Lower lobe of right lung (tissue), 2 donors: ENCODE results near the gene CCDC174. TPM values are rescaled to one million over a fixed set of nuclear protein-coding genes. Genes with fewer than 3 reads are reported as not detected.

Experiments
- ATAC-seq, 2 donors: fragments of 200-7000 bp; cut with Tn5 transposase; one replicate each; pipeline ENCODE4 v1.9.1; 2020 to 2022; ENCODE audit warnings: mild to moderate bottlenecking in 2 of 2, moderate library complexity in 2 of 2
- DNase-seq: peaks from one replicate; pipeline ENCODE4 v3.0.0-alpha.2; 2020
- H3K27ac ChIP-seq: fragments of 200-600 bp; one replicate; pipeline ENCODE4 v1.8.0; 2022
- H3K27me3 ChIP-seq: fragments of 200-600 bp; one replicate; pipeline ENCODE4 v1.8.0; 2022; ENCODE audit warnings: low read depth
- H3K36me3 ChIP-seq: fragments of 200-600 bp; one replicate; pipeline ENCODE4 v1.8.0; 2022; ENCODE audit warnings: mild to moderate bottlenecking
- H3K4me1 ChIP-seq: fragments of 200-600 bp; one replicate; pipeline ENCODE4 v1.8.0; 2022
- H3K4me3 ChIP-seq: fragments of 200-600 bp; one replicate; pipeline ENCODE4 v1.8.0; 2022; ENCODE audit warnings: mild to moderate bottlenecking
- H3K9me3 ChIP-seq: fragments of 200-600 bp; one replicate; pipeline ENCODE4 v1.8.0; 2022
- intact Hi-C: fragments of 100-400 bp; cut with DNase I; formaldehyde crosslinking; loops from one replicate; pipeline ENCODE4 v1.11.0; 2022
- total RNA-seq: library from RNA; stranded (reverse); fragmentation: NEBNext Ultra II Directional; extraction: Animal tissue kit (Norgen Biotek cat#: 25700); gene quantifications from one replicate; pipeline ENCODE4 v1.2.1, GENCODE V29; 2021
- TF ChIP-seq, protein P1 (sequence below): fragments of 200-600 bp; IDR thresholded peaks from one replicate; pipeline ENCODE4 v1.8.0; 2022; ENCODE audit warnings: antibody characterized with exemption, mild to moderate bottlenecking
- donor health status: DM: no; HTN: yes; CAD: no; lungs with severe emphysema.

The CCDC174 gene
- total RNA-seq, 1 donor from 2014 or later = 18.2 TPM

DNA sequence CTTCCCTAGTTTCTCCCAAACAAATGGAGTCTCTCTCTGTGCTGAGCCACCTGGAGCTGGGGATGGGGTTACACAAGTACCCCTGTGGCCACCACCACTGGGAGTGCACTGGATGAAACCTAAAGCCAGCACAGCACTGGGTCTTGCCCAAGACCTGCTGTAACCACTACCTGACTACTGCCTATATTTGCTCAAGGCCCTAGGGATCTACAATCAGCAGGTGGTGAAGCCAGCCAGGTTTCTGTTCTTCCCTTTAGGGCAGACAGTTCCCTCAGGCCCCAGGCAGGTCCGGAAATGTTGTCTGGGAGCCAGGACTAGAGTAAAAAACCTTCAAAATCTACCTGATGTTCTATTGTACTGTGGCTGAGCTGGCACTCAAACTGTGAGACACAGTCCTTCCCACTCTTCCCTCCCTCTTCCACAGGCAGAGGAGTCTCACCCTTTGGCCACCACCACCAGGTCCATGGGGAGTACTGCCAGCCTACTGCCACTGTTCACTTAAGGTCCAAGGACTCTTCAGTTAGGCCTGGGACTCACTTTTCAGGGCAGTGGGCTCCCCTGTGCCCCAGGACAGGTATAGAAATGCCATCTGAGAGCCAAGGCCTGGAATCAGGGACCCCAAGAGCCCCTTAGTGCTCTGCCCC lies 47.2 kb downstream of the CCDC174 start:
- Histone ChIP-seq H3K27me3 (no peaks in the 10 kb centered on the region), H3K9me3 (no peaks in the 10 kb centered on the region), H3K27ac (no peak overlapping the region), H3K4me3 (no peak overlapping the region), H3K36me3 (no peaks in the 10 kb centered on the region), H3K4me1 (no peaks in the 10 kb centered on the region)
- DNase-seq = no peak
- ATAC-seq = no peak
- intact Hi-C loops = no loop called here
- TF ChIP-seq, protein P1, sequence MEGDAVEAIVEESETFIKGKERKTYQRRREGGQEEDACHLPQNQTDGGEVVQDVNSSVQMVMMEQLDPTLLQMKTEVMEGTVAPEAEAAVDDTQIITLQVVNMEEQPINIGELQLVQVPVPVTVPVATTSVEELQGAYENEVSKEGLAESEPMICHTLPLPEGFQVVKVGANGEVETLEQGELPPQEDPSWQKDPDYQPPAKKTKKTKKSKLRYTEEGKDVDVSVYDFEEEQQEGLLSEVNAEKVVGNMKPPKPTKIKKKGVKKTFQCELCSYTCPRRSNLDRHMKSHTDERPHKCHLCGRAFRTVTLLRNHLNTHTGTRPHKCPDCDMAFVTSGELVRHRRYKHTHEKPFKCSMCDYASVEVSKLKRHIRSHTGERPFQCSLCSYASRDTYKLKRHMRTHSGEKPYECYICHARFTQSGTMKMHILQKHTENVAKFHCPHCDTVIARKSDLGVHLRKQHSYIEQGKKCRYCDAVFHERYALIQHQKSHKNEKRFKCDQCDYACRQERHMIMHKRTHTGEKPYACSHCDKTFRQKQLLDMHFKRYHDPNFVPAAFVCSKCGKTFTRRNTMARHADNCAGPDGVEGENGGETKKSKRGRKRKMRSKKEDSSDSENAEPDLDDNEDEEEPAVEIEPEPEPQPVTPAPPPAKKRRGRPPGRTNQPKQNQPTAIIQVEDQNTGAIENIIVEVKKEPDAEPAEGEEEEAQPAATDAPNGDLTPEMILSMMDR = no peak

DNA sequence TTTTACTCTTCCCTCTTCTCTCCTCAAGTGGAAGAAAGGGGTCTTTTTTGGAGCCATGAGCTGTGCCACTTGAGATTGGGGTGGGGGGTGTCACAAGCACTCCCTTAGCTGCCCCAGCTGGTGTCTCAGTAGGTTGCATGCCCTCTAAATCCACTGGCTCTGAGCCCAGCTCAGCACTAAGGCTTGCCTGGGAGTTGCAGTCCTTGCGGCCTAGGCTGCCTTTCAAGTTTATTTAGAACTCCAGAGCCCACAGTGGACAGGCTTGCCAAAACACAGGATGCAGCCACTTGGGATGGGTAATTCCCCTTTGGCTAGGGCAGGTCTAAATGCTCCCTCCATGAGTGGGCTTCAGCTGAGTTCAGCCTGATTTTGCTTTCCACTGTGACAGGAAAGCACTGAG lies 48.1 kb downstream of the CCDC174 start:
- Histone ChIP-seq H3K36me3 (no peaks in the 10 kb centered on the region), H3K4me3 (no peak overlapping the region), H3K9me3 (no peaks in the 10 kb centered on the region), H3K27ac (no peak overlapping the region), H3K27me3 (no peaks in the 10 kb centered on the region), H3K4me1 (no peaks in the 10 kb centered on the region)
- TF ChIP-seq, protein P1 = no peak
- intact Hi-C loops = no loop called here
- ATAC-seq (no peak), DNase-seq (no peak)

DNA sequence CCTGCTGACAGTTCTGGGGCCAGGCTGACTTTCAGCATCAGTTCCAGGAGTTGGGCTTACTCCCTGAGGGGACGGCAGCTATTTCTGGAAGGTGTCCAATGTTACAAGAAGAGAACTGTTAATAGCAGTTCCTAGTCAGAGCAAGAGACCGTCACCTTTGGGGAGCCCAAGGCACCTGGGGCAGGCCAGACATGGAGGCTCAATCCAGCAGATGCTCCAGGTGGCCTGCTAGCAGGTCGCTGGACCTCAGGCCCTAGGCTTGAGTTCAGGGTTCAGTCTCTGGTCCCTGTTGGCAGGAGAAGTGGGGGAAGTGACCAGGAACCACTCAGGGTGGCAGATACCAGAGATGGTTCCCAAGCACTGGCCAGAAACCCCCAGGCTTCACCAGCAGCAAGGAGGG lies 49.3 kb downstream of the CCDC174 start:
- Histone ChIP-seq H3K9me3 (no peaks in the 10 kb centered on the region), H3K27ac (no peak overlapping the region), H3K36me3 (no peaks in the 10 kb centered on the region), H3K4me1 (no peaks in the 10 kb centered on the region), H3K27me3 (no peaks in the 10 kb centered on the region), H3K4me3 (no peak overlapping the region)
- no peak for ATAC-seq
- intact Hi-C loops = no loop called here
- TF ChIP-seq, protein P1 = no peak
- DNase-seq = no peak

DNA sequence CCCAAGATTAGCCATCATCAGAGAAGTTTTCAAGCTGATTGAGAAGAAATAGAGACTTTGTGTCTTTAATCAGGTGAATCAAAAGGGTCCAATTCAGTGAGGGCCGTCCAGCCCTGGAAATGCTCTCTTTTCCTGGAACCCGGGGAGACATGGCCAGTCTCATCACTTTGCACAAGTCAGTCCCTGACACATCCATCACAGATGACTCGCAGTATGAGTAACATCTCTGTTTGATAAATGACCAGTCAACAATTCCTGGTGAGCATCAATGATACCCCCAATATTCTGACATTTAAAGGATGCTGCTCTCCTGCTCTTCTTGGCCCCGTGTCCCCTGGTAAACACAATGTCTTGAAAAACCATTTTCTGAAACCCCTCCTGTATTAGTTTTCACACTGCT lies 50.1 kb downstream of the CCDC174 start:
- no peaks in the 10 kb centered on the region for H3K27me3 ChIP-seq
- intact Hi-C loops = no loop called here
- ATAC-seq (no peak), DNase-seq (no peak)
- H3K36me3 ChIP-seq = no peaks in the 10 kb centered on the region
- no peaks in the 10 kb centered on the region for H3K4me1 ChIP-seq
- no peak overlapping the region for H3K4me3 ChIP-seq
- no peak overlapping the region for H3K27ac ChIP-seq
- TF ChIP-seq, protein P1 = no peak
- H3K9me3 ChIP-seq = no peaks in the 10 kb centered on the region

DNA sequence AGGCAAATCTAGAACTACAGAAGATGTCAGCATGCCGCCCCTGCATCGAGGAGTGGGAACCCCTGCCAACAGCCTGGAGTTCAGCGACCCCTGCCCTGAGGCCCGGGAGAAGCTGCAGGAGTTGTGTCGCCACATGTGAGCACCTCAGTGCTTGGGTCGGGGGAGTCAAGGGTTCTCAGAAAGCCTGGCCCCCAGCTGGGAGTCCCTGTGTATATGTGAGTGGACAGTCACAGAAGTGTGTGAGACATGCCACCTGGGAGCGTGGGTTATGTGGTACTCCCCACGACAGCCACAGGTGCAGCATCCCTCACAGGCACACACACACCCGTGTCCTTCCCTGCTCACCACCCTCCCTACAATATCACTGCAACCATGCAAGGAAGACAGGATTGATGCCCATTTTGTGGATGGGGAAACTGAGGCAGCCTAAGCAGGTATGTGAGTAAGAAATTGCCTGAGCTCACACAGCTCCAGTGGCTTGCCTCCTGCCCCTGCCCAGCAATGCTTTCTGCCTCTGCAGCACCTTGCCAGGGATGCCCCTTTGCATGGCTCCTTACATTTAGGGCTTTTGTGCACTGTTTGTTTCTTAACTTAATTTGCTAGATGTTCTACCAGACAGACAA lies 51.7 kb downstream of the CCDC174 start:
- no peaks in the 10 kb centered on the region for H3K9me3 ChIP-seq
- no peak overlapping the region for H3K27ac ChIP-seq
- intact Hi-C loops = no loop called here
- H3K36me3 ChIP-seq = no peaks in the 10 kb centered on the region
- no peak for ATAC-seq
- H3K27me3 ChIP-seq = no peaks in the 10 kb centered on the region
- TF ChIP-seq, protein P1 = no peak
- no peak for DNase-seq
- no peaks in the 10 kb centered on the region for H3K4me1 ChIP-seq
- no peak overlapping the region for H3K4me3 ChIP-seq
